GM18909 (cell line): Measurements from ENCODE around the gene EXOC4.
"Not testable (repeated sequence)": the region's sequence is repeated elsewhere in the genome, so short reads cannot be mapped to it uniquely, and the experiment has no call there.

Source experiments
- ATAC-seq: cut with Tn5 transposase; IDR thresholded peaks from one replicate; pipeline ENCODE4 v1.9.1; 2021; ENCODE audit warnings: mild to moderate bottlenecking; ENCODE audit not compliant: unreplicated experiment, poor library complexity

The EXOC4 gene

DNA sequence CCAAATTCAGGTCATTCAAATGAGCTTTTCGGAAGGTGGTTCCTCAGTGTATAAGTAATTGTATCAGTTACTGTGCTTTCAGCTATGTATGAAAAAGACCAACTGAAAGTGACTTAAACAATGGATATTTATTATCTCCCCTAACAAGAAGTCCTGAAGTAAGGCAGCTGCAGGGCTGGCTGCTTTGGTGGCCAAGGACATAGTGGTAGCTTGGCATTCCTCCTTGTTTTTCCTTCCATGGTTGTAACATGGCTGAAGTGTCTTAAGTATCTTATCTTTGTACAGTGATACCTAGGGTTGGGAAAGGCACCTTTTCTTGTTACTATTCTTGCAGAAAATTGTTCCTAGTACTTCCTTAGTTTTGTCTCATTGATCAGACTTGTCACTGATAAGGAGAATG is 21.4 kb downstream of the EXOC4 start:
- no peak for ATAC-seq

DNA sequence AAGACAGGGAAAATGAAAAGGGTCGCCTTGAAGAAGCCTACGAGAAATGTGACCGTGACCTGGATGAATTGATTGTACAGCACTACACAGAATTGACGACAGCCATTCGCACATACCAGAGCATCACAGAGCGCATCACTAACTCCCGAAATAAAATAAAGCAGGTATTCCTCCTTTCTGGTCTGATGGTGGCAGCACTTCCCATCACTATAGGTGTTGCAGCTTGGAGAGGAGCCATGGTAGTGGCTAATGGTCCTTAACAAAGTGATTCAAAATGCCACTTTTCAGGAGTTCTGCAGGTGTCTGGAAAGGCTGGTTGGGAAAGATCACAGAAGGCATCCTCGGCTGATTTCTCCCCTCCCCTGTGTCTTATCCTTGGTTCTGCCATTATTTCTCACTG is 22.1 kb downstream of the EXOC4 start:
- ATAC-seq = no peak

DNA sequence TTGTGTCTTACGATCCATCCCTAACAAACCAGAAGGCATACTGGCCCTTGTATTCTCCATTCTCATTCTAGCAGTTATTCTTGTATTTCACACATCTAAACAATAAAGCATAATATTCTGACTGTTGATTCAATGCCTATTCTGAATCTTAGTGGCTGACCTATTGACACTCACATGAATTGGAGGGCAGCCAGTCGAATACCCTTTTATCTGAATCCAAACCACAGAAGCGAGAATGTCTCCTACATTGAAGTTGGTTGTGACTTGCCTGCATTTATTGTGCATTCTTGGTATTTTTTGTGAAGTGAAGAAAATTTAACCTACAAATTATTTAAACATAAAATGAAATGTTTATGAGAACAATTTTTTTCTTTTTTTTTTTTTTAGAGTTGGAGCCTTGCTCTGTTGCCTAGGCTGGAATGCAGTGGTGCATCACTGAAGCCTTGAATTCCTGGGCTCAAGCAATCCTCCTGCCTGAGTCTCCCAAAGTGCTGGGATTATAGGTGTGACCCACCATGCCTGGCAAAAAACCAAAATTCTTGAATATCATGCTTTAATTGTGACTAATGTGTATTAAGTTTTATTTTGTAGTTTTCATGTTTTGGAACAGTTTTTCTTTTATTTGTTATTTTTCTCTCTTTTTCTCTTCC is 22.7 kb downstream of the EXOC4 start:
- no peak for ATAC-seq

DNA sequence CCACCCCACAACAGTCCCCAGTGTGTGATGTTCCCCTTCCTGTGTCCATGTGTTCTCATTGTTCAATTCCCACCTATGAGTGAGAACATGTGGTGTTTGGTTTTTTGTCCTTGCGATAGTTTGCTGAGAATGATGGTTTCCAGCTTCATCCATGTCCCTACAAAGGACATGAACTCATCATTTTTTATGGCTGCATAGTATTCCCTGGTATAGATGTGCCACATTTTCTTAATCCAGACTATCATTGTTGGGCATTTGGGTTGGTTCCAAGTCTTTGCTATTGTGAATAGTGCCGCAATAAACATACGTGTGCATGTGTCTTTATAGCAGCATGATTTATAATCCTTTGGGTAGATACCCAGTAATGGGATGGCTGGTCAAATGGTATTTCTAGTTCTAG is 26.1 kb downstream of the EXOC4 start:
- ATAC-seq = not testable (repeated sequence)

DNA sequence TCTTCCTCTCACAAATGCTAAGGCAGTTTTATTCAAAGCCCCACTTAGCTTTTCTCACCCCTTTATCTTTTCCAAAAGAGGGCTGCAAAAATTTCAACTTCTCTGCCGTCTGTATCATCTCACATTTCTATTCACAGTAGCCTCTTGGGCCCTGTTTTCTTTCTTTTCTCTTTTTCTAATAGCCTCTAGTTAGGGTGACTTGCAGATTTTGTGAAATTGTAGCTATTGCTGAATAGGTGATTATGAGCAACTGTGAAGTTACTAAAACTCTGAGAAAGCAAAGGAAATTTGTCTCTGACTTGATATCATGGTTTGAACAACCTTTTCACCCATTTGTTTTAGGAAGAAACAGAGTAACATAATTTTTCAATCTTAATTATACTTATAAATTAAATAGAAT is 29.2 kb downstream of the EXOC4 start:
- no peak for ATAC-seq

DNA sequence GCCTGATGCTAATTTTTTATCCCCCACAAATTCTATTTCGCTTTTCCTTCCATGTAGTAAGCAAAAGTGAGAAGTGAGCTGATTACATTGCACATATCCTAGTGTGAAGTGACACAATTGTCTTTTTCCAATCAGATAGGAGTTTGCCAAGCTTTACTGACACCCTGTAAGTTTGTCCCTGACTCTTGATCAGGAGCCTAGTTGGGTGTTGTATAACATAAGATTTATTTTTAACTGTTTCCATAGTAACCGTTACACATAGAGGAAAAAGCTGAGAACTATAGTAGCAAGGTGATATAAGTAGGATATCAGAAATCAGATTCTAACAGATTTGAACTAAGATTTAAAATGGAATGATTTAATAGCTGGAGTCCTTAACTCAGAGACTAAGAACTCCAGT is 31.2 kb downstream of the EXOC4 start:
- ATAC-seq = no peak

DNA sequence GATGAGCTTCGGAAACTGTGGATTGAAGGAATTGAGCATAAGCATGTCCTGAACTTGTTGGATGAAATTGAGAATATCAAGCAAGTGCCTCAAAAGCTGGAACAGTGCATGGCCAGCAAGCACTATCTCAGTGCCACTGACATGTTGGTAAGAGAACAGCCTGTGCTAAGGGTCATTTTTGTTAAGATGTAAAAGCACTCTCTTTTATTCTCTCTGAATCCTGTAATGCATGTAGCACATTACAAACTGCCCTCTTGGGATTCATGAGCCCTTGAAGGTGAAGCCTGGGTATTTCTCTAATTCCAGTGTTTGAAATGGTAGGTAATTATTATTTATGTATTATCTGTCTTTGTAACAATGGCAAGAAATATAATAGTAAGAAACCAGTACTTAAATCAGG is 36.1 kb downstream of the EXOC4 start:
- no peak for ATAC-seq

DNA sequence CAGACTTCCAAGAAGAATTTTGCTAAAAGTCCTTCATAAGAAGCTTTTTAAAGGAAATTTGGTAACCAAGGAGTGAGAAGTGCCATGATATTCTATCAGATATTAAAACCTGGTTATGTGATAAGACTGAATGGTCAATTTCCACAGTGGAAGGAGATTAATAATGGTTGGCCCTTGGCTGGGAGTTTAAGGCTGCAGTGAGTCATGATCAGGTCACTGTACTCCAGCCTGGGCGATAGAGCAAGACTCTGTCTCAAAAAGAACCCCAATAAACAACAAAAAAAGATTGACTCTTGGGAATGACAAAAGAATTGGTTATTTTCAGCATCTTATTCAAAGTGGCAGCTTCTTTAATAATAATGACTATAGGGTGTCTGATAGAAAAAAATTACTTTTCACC is 37.2 kb downstream of the EXOC4 start:
- no peak for ATAC-seq

DNA sequence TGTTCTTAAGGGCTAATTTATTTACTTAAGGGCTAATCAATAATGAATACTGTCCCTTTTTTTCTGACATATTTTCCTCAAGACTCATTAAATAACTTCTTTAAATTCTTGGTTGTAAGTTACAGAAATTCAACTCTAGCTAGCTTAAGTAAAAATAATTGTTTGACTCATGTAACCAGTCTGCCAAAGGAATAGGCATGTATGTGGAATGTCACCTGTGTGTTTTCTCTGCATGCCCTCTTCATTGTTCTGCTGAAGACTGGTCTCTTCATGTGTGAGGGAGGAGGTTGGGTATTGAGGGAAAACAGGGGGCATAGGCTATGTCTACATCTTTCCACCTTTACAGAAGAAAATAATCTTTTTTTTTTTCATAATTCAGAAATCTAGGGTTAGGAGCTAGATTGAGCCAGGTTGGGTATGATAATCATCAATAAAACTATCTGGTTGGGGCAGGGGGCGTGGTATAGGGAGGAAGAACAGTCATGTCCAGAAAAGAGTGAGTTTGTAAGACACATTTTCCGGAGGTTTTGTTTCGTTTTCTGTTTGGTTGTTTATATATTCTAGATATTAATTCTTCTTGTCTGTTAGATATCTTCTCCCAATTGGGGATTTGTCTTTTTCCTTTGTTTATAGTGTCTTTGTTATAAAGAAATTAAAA is 37.9 kb downstream of the EXOC4 start:
- ATAC-seq = no peak

DNA sequence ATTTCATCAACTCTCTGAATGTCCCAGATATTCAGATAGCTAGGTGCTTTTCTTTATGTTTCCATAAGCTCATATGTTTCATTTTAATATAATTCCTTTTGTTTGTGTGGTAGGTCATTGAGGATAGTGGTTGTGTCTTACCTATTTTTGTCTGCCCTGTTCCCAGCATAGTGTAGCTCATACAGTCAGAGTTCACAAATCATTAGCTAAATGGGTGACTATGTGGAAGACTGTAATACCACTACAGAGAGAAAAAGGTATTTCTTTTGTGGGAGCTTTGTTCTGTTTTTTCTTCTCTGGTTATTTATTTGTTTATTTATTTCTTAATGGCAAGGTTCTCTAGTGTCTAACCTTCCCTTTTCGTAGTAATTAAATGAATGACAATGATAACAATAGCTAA is 39.8 kb downstream of the EXOC4 start:
- no peak for ATAC-seq

DNA sequence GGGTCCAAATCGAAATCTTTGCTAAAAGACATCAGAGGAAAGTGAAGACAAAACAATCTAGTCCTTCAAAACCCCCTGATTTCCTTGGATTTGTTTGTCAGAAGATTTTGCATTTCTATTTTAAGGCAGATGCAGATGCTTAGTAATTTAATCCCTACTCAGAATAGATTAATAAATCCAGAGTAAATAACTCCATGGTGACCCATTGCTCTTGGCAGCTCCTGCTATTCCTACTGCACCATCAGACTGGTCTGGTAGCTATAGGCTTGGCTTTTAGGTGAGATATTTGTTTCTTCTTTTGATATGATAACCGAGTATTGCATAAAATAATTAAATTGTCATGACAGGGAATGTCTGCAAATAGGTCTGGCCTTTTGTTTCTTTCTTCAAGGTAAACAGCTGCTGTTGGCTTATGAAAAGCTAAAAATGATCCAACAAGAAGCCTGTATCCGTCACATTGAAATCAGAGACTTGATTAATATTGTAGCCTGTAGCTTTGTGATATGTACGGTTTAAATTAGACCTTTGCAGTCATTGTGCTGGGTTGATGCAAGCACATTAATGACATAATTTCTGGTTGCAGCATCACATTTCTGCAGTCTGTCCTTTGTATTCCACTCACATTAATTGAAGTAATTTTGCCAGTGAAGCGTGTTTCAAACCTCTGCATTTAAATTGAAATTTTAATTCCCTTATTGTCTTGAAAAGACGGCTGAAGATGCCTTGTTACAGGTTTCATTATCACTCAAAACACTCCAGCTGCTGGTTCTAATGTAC is 40.7 kb downstream of the EXOC4 start:
- no peak for ATAC-seq

DNA sequence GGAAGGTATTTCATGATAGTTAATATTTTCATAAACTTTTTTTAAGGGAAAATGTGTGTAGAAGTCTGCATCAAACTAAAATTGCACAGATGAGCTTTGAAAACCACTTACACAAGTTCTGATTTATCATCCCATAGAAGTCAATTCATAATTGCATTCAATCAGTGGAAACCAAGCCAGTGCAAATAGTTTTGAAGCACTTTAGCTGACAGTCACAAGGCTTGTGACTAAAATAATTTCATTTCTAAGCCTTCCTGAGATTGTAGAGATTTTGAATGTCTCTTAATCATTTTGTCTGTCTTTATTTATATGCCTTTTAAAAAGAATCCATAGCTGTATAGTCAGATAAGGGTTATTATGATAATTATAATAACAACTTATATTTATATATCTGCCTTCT is 41.4 kb downstream of the EXOC4 start:
- ATAC-seq = no peak

DNA sequence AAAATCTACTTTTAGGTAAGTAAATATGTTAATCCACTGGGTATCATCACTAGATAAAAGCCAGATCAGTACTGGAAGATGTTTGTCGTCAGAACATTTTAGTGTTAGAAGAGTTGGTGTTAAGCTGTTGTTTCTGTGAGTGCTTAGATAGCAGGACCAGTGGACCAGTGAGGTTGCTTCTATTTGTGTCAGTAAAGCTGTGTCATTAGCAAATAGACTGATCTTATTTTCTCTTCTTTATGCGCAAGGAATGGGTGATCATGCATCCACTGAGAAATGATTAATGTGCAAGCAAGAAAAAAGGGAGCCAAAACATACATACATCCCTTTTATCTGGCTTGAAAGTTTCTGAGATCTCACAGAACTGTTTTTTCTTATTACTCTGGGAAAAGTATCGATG is 42.6 kb downstream of the EXOC4 start:
- ATAC-seq = no peak

DNA sequence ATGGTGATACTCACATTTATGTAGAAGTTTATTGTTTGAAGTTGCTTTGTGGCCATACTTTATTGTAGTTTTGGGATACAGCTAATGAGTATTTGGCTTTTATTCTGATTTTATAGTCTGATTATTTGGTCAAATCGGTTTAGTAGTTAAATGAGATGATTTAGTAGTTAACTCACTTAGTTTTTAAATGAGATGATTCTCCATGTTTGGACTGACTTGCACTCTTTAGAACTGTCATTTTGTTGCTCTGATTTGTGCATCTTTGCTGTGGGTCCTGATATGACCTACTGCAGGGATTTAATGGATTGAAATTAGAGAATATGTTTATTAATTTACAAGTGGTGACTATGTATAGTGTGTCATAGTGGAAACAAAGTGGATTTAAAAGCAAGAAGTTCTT is 44.2 kb downstream of the EXOC4 start:
- ATAC-seq = no peak

DNA sequence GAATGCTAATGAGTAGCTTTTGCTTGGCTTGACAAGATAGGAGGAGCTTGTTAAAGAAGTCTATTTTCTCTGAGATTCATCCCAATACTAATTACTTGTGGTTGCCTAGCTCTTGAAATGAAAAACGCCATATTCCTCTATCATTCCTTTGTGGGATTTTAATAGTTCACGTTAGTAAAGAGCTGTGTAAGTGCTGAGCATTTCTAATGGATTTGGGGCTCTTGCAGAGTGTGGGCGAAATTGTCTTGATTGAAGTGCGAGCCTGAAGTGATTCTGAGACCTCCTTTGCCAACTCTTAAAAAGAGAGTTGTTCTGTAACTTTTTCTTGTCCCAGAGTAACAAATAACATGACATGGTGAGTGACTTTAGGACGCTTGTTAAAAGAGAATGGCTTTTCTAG is 45.2 kb downstream of the EXOC4 start:
- ATAC-seq = no peak

DNA sequence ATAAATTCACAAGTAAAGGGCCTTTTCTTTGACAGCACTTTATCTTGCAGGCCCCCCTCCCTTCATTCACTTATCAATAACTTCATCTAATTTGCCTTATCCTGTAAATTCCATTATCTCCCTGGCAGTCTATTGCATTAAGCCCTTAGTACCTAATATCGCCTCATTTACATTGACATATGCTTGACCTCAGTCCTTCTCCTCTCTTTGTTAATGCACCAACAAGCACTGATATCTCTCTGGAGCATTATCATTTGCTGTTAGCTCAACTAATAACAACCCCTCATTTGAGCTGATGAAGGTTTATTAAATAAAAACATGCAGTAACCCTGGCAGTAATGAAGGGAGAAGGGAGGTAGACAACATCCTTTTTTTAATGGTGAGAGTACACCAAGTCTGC is 46.8 kb downstream of the EXOC4 start:
- no peak for ATAC-seq

DNA sequence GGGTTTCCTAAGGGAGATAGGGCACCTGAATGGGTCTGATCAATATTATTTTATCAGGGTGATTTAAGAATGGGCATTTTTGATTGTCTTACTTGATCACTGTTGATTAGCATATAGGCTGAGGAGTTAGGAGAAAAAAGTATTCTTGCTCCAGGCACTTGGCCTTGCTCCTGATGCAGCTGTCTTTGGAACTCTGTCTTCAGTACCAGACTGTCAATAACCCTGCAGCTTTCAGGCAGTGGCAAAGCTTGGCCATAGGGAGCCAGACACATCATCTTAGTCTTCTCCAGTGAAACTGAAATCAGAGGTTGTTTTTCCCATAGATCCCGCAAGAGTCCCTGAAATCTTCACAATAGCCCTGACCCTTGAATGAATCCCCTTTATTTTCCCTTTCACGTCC is 47.2 kb downstream of the EXOC4 start:
- no peak for ATAC-seq

DNA sequence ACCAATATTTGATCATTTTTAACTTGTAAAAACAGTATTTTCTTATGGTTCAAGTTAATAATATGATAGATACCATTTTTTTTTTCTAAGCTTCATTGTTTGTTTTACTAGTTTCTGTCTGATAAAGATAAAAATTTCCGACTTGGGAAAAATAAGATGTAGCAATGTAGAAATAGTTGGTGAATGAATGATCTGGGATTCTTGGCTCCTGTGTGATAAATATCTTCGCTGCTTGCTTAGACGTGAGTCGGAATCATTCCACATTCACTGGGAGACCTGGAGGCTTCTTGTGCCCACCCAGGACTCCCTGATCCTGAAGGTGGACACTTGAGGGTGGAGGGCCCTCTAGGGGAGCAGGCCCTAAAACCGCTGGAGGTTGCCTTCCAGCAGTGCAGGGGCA is 47.9 kb downstream of the EXOC4 start:
- no peak for ATAC-seq

DNA sequence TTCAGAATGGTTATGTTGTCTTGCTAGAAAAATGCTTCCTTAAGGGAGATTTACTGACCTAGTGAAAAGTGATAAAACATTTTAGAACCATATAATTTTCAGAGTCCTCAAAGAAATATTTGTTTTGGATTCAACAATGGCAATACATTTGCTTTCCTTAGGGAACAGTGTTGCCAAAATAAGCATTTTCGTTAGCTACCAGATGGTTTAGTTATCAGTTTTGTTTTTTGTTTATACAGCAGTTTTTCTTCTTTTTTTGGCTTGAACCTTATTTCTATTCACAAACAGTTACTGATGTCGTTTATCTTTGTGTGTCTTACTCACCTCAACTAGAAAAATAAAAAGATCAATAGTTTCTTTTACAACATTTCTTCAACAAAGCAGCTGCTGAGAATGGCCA is 48.6 kb downstream of the EXOC4 start:
- no peak for ATAC-seq

DNA sequence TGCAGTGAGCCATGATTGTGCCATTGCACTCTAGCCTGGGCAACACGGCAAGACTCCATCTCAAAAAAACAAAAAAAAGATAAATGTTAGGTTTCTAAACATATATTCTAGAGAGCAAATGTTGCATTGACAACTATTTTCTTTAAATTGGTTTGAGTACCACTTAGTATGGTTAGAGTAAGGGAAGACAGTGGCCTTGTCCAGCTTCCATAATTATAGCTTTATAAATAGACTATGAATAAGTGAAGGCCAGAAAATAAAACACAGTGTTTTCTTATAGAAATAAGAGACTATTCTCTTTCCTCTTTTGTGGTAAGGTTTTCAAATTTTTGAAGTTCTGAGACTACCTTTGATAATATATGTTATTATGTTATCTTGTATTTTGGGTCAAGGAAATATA is 50.5 kb downstream of the EXOC4 start:
- ATAC-seq = no peak

DNA sequence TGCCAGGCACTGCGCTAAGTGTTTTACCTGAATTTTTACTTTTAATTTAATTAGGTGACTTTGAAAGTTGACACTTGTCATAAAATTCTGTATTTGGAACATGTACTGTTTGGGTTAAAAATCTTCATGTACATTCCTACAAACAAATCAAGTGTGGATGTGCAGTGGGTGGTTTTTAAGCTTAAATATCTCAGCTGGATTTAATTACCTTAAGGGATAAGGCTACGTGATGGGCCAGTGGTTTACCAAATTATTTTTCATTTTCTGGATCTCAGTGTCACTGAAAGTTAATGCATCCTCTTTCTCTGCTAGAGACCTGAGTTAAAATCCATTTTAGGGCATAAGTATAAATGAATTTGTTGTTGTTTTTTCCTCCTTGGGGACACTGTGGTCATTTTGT is 51.1 kb downstream of the EXOC4 start:
- ATAC-seq = no peak

DNA sequence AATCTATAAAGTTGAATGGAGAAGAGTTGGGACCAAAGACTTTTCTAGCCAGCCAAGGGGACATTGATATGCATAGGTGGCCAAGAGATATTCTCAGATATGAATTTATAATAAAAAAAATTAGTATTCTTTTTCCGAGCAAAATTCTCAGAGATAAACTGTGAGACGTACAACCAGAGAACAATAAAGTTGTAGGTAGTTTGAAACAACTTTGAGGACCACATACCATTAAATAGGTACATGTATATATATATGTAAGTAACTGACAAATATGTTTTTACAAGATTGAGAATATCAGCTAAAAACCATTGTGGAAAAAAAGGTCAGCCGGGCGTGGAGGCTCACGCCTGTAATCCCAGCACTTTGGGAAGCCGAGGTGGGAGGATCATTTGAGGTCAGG is 56.5 kb downstream of the EXOC4 start:
- ATAC-seq = no peak
